Liver (tissue), 9 donors: ENCODE measurements around the gene SHC3. TPM values are rescaled to one million over a fixed set of nuclear protein-coding genes. Genes with fewer than 3 reads are reported as not detected.

ENCODE experiments used
- DNase-seq: peaks from one replicate; pipeline ENCODE4 v3.0.0-alpha.2; 2017; ENCODE audit warnings: low spot score
- H3K27ac ChIP-seq, 2 donors: one replicate each; pipeline ENCODE4 v1.7.0; 2013; ENCODE audit warnings: inconsistent platforms in 2 of 2, low read length in 2 of 2, control low read depth in 1 of 2, low read depth in 1 of 2, mild to moderate bottlenecking in 1 of 2
- H3K27me3 ChIP-seq, 4 donors: one replicate each; pipeline versions ENCODE4 v1.6.1 to v1.7.0; 2013; ENCODE audit warnings: low read length in 3 of 4, inconsistent platforms in 1 of 4, mild to moderate bottlenecking in 1 of 4, moderate library complexity in 1 of 4; ENCODE audit not compliant: control insufficient read depth in 4 of 4, insufficient read depth in 4 of 4
- H3K36me3 ChIP-seq, 4 donors: one replicate each; pipeline versions ENCODE4 v1.6.1 to v1.7.0; 2013; ENCODE audit warnings: low read length in 3 of 4, mild to moderate bottlenecking in 3 of 4, low read depth in 1 of 4, moderate library complexity in 1 of 4; ENCODE audit not compliant: control insufficient read depth in 4 of 4, insufficient read depth in 3 of 4
- H3K4me1 ChIP-seq, 4 donors: one replicate each; pipeline versions ENCODE4 v1.6.1 to v1.7.0; 2013; ENCODE audit warnings: low read length in 3 of 4, mild to moderate bottlenecking in 3 of 4, moderate library complexity in 1 of 4; ENCODE audit not compliant: control insufficient read depth in 4 of 4, insufficient read depth in 4 of 4
- H3K4me3 ChIP-seq, 3 donors: one replicate each; pipeline versions ENCODE4 v1.6.1 to v1.7.0; 2013; ENCODE audit warnings: low read length in 3 of 3, control low read depth in 1 of 3, low read depth in 1 of 3, mild to moderate bottlenecking in 1 of 3
- H3K9ac ChIP-seq, 2 donors: one replicate each; pipeline ENCODE4 v1.7.0; 2013; ENCODE audit warnings: low read length in 2 of 2, mild to moderate bottlenecking in 2 of 2, moderate library complexity in 2 of 2, control low read depth in 1 of 2, low read depth in 1 of 2
- H3K9me3 ChIP-seq, 4 donors: one replicate each; pipeline versions ENCODE4 v1.6.1 to v1.7.0; 2013; ENCODE audit warnings: low read length in 3 of 4; ENCODE audit not compliant: control insufficient read depth in 4 of 4
- ATF3 ChIP-seq: IDR thresholded peaks from 2 replicates; pipeline ENCODE4 v1.6.1; 2016; ENCODE audit warnings: antibody characterized with exemption
- CTCF ChIP-seq: fragments of 150-350 bp; IDR thresholded peaks from 2 replicates; pipeline ENCODE4 v1.5.1; 2017; ENCODE audit warnings: improper control_type of control experiment, low read depth, low read length; ENCODE audit not compliant: missing input control
- EGR1 ChIP-seq, 2 donors: IDR thresholded peaks; 2 replicates each; pipeline ENCODE4 v1.6.1; 2016 to 2018; ENCODE audit warnings: antibody characterized with exemption in 2 of 2, low read depth in 2 of 2
- FOXA1 ChIP-seq: IDR thresholded peaks from 2 replicates; pipeline ENCODE4 v1.6.1; 2016; ENCODE audit warnings: antibody characterized with exemption
- FOXA2 ChIP-seq: IDR thresholded peaks from 2 replicates; pipeline ENCODE4 v1.6.1; 2016; ENCODE audit warnings: antibody characterized with exemption
- GABPA ChIP-seq, 2 donors: IDR thresholded peaks in 1 of 2; conservative IDR thresholded peaks in 1 of 2; 2 replicates each; pipeline ENCODE4 v1.6.1; 2016; ENCODE audit warnings: antibody characterized with exemption in 2 of 2, mild to moderate bottlenecking in 1 of 2, moderate library complexity in 1 of 2
- JUND ChIP-seq, 2 donors: IDR thresholded peaks; 2 replicates each; pipeline ENCODE4 v1.6.1; 2016; ENCODE audit warnings: antibody characterized with exemption in 2 of 2
- MAX ChIP-seq: IDR thresholded peaks from 2 replicates; pipeline ENCODE4 v1.6.1; 2016; ENCODE audit warnings: antibody characterized with exemption
- NR2F2 ChIP-seq: IDR thresholded peaks from 2 replicates; pipeline ENCODE4 v1.6.1; 2016; ENCODE audit warnings: antibody characterized with exemption
- RAD21 ChIP-seq, 2 donors: IDR thresholded peaks; 2 replicates each; pipeline ENCODE4 v1.6.1; 2016; ENCODE audit warnings: antibody characterized with exemption in 2 of 2, mild to moderate bottlenecking in 2 of 2
- REST ChIP-seq: IDR thresholded peaks from 2 replicates; pipeline ENCODE4 v1.6.1; 2016; ENCODE audit warnings: antibody characterized with exemption, mild to moderate bottlenecking
- RXRA ChIP-seq, 2 donors: IDR thresholded peaks; 2 replicates each; pipeline ENCODE4 v1.6.1; 2017 to 2018; ENCODE audit warnings: antibody characterized with exemption in 2 of 2, mild to moderate bottlenecking in 1 of 2
- SP1 ChIP-seq: IDR thresholded peaks from 2 replicates; pipeline ENCODE4 v1.6.1; 2018; ENCODE audit warnings: antibody characterized with exemption, mild to moderate bottlenecking
- TAF1 ChIP-seq: conservative IDR thresholded peaks from 2 replicates; pipeline ENCODE4 v1.6.1; 2016; ENCODE audit warnings: antibody characterized with exemption, mild to moderate bottlenecking
- YY1 ChIP-seq: IDR thresholded peaks from 2 replicates; pipeline ENCODE4 v1.6.1; 2016; ENCODE audit warnings: antibody characterized with exemption, mild to moderate bottlenecking
- WGBS: extraction: QIAGEN DNeasy Blood & Tissue Kit; methylation state at CpG from one replicate; pipeline ENCODE4 v1.1.7; 2013; 5-methylcytosine and 5-hydroxymethylcytosine counted together
- polyA plus RNA-seq, 2 donors: library from polyadenylated mRNA; stranded (reverse) in 1 of 2; unstranded in 1 of 2; fragments of 200-250 nt in 1 of 2; fragments of >200 nt in 1 of 2; fragmentation: Nextera tagmentation in 1 of 2; extraction: Ambion mirVana in 1 of 2; gene quantifications; one replicate each; pipeline versions ENCODE4 v1.2.1 to v1.2.3, GENCODE V29; 2013 to 2015
- total RNA-seq, 2 donors: library from RNA; depleted of rRNA; stranded (reverse); fragments of >200 nt; gene quantifications; one replicate each; pipeline ENCODE4 v1.2.3, GENCODE V29; 2014
- donor health status: healthy.
- donor health status: healthy.
- donor health status: healthy.
- donor health status: healthy.
- donor health status: healthy.

Gene SHC3
- total and polyA plus RNA-seq, 4 donors, result 0.03 to 0.08 (median 0.04) TPM

- WGBS, result 87% methylated on average over 3 of the region's 3 CpGs
- no peaks in the 10 kb centered on the region for H3K4me1 ChIP-seq
- TF ChIP-seq TAF1, result no peak
- no peak for TF ChIP-seq JUND (IDR thresholded peaks at IDR 0.05)
- no peak for TF ChIP-seq CTCF
- TF ChIP-seq RAD21 (IDR thresholded peaks at IDR 0.05), result no peak
- no peak for TF ChIP-seq EGR1 (IDR thresholded peaks at IDR 0.05; ENCODE audit: low read depth in 2 of 2)
- TF ChIP-seq REST, result no peak
- no peak for TF ChIP-seq ATF3
- no peak for TF ChIP-seq RXRA (IDR thresholded peaks at IDR 0.05)
- TF ChIP-seq FOXA1, result no peak
- TF ChIP-seq GABPA (IDR thresholded peaks at IDR 0.05 in 1 of 2, conservative IDR thresholded peaks at IDR 0.05 in 1 of 2), result no peak
- no peak for TF ChIP-seq NR2F2
- no peak for TF ChIP-seq YY1
- H3K27me3 ChIP-seq, result no peaks in the 10 kb centered on the region
- H3K9me3 ChIP-seq, result no peaks in the 10 kb centered on the region
- H3K27ac ChIP-seq, result no peak overlapping the region
- H3K36me3 ChIP-seq, result no peaks in the 10 kb centered on the region
- H3K4me3 ChIP-seq, result no peak overlapping the region
- no peak for DNase-seq
- H3K9ac ChIP-seq, result no peak overlapping the region
Observed at GRCh38 chr9:89138463-89139390, 39.9 kb downstream of the SHC3 start.

GRCh38 chr9:89137542-89138462, 40.8 kb downstream of the SHC3 start:
- Histone ChIP-seq H3K9me3 (no peaks in the 10 kb centered on the region), H3K36me3 (no peaks in the 10 kb centered on the region), H3K27ac (no peak overlapping the region), H3K4me1 (no peaks in the 10 kb centered on the region), H3K27me3 (no peaks in the 10 kb centered on the region), H3K4me3 (no peak overlapping the region), H3K9ac (no peak overlapping the region)
- TF ChIP-seq GABPA (IDR thresholded peaks at IDR 0.05 in 1 of 2, conservative IDR thresholded peaks at IDR 0.05 in 1 of 2) (no peak), CTCF (no peak), MAX (no peak), SP1 (no peak), TAF1 (no peak), FOXA2 (no peak)
- 71% methylated on average over 8 of the region's 8 CpGs for WGBS
- no peak for DNase-seq
